A172 (cell line): Measurements from ENCODE around the gene MOB1B. TPM values are rescaled to one million over a fixed set of nuclear protein-coding genes. Genes with fewer than 3 reads are reported as not detected.
A peak's percentile ranks its signal among the peaks of the same experiment; 100 is the strongest.

Experiments used
- DNase-seq: peaks from one replicate; pipeline ENCODE4 v3.0.0-alpha.2; 2015; ENCODE audit warnings: low spot score
- total RNA-seq: library from RNA; depleted of rRNA; stranded (reverse); fragments of >200 nt; shearing (Covaris generic); gene quantifications from 2 replicates; pipeline ENCODE4 v1.2.3, GENCODE V29; 2014

MOB1B gene
- total RNA-seq, 1 experiment from 2014 or later = 7.0 TPM

DNA sequence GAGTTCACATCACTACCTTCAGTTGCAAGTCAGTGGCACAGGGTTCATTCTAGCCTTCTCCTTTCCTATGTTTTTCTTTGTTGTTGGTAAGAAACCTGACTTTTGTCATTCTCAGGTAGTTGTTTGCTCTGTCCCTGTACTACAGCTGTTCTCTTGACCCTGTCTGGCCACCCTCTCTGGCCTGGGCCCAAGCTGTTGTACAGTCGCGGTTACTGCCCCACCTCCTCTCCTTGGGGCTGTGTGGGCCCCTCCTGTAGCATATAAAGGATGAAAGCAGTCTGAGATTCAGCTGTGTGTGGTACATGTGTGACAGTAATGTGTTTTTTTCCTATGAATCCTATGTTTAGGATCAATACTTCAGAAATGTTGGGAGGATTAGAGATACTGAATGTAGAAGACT lies 12.5 kb downstream of the MOB1B start:
- no peak for DNase-seq

DNA sequence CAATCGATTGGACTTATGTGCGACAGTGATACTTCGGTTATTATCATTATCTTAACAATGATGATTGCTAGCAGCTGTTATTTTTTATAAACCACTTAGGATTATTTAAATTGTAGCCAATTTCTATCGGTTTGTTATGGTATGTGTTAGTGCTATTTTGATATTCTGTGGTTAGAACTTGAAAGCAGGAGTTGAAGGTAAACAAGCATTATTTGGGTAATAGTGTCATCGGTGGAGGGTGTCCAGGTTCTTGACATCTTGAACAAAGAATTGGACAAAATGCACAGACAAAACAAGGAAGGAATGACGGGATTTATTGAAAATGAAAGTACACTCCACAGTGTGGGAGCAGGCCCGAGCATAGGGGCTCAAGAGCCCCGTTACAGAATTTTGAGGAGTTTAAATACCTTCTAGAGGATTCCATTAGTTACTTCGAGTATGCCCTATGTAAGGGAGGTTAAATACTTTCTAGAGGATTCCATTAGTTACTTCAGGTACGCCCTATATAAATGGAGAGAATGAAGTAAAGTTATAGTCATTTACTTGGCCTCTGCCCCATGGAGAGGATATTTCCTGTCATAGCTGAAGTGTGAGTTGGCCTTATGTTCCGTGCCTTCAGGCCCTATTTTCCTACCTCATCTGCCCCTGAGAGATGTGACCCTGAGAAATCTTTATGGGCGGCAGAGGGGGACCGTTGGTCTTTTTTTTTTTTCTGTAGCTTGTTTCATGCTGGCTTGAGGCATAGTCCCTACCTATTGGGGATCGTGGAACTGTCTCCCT lies 13.1 kb downstream of the MOB1B start:
- DNase-seq = peak; percentile 36

DNA sequence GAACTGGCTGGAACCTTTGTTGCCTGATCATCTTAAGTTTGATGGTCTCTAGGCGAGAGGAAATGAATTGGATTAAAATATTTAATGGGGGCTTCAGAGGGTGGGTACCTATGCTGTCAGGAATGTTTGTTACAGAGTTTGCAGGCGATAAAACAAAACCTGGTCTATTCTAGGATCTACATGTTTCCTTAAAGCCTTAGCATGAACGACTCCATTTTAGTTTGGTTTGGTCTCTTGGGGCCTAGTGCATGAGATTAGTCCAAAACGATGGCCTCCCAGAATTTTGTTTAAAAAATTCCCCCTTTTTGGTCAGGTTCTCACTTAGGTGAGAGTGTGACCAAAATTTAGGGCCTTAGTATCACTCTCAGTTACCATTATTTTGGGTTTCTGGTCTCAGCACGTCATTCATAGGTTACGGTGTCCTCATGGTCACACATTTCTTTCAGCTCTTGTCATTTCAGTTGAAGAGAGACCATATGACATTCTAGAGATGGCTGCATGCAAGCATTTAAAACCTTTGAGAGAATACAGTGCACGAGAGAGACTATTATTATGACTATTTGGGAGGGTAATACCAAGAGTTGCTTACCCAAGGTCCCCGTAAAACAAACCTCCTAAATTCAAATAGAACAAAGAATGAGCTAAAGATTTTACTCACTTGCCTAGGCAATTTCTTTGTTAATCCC lies 13.8 kb downstream of the MOB1B start:
- DNase-seq = no peak

DNA sequence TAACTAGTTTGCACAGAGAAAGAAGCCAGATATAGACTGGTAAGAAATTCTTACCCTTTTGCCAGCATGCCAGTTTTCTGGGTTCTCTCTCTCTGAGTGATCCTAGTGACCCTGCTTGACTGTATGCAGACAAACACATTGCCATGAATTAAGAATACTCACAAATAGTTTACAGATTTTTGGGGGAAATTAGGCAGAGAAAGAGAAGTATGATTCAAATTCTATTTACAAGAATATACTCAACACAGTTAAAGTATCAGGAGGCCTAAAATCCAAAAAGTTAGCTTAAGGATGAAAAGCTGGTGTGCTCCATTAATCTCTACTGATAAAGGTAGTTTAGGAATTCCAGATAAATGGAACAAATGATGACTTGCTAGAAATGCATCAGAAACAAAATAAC lies 18.4 kb downstream of the MOB1B start:
- no peak for DNase-seq

DNA sequence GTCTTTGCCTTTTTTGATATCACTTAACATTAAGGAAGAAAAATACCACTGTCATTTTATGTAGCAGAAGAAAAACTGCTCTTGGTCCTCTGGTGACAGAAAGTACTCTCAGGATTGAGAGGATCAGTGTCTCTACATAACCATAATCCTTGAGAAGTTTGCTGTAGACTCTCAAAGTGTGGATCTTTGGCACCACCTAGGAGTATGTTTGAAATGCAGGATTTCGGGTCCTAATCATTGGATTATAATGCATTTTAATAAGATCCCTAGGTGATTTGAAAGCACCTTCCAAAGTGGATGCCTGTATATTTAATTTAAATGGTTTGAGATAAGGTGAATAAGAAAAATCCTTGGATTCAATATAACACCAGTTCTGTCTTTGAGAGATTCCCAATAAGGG lies 23.2 kb downstream of the MOB1B start:
- DNase-seq = no peak

DNA sequence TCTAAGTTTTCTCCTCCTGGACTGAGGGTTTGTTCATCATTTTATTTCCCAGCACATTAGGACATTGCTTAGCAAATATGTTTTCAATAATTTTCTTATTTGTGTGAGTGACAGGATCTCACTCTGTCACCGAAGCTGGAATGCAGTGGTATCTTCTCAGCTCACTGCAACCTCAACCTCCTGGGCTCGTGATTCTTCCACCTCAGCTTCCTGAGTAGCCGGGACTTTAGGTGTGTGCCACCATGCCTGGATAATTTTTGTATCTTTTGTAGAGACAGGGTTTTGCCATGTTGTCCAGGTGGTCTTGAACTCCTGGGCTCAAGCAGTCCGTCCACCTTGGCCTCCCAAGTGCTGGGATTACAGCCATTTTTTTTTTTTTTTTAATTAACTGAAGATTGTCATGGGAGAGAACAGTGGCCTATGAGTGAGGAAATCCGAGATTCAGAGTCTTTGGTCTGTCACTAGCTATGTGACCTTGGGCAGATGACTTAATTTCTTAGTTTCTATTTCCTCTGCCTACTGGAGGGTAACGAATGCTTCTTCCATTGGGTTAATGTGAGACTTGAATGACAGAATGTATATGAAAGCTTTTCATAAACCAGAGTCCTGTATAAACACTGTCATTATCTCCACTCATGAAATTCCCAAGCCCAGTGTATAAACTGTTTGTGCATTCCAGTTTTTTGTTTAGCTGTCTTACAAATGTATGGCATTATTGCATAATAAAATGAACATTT lies 23.9 kb downstream of the MOB1B start:
- no peak for DNase-seq

DNA sequence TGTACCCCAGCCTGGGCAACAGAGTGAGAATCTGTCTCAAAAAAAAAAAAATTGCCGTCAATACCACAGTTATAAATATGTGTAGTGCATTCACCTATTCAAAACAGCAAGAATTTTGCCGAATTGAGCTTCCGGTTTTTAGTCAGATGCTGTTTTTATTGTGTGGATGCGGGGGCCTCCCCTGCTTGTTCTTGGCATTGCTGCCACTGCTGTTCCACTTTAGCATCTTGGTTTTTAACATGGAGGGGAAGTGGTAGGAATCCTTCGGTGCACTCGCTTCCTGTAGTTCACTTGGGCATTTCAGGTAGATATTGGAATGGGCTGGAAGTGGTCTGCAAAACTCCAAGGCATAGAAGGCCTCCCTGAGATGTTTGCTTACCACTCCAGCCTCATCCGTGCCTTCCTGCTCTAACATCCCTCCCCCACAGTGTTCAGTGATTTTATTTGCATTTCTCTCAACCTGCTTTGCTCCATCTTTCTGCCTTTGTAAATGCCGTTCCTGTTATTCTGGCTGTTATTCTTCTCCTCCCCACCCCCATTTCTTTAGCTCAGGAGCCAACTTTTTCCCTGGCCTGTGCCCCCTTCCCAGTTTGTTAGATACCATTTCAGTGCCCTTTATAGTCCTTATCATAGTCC lies 25.5 kb downstream of the MOB1B start:
- DNase-seq = no peak

DNA sequence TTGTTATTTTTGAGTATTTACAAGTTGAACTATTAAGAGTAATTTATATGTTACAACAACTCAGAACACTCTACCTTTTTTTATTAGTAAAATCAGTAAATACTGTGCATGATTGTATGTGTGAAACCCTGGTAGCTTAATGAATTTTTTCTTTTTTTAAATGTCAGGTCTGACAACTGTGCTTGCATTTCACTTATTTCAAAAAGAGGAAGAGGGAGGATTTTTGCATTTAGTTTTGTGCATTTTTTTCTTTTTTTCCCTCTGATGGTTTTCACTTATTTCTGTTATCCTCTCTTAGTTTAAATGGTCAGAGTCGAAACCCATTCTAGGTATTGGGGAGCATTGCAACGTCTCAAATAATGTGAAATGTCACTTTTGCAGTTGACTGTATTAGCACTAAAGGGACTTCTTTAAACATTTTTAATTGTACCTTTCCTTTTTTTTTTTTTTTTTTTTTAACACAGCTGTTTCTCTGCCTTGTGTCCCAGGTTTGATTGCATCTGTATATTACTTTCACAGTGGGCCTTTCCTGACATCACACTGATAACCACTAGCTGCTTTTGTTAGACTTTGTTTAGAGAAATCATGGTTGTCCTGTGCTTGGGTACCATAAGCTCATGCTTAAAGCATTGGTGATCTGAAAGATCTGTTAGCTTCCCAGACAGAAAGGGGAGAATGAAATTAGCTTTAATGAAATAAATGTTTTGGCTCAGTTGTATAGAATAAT lies 28.5 kb downstream of the MOB1B start:
- DNase-seq = no peak

DNA sequence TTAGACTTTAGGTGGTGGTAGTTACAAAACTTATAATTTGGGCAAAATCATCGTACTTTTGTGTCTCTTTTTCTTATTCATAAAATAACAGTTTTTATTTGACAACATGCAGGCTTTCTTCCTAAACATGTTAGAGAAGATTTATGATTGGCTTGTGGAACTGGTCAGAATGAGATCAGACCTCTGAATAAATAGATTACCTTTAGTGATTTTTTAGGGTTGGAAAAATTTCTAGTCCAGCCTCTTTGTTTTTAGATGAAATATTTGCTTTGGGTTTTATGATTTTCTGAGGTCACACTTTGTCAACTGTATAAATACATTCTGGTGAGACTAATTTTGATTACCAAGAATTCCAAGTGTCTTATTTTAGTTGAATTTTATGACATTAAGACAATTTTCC lies 29.2 kb downstream of the MOB1B start:
- DNase-seq = no peak

DNA sequence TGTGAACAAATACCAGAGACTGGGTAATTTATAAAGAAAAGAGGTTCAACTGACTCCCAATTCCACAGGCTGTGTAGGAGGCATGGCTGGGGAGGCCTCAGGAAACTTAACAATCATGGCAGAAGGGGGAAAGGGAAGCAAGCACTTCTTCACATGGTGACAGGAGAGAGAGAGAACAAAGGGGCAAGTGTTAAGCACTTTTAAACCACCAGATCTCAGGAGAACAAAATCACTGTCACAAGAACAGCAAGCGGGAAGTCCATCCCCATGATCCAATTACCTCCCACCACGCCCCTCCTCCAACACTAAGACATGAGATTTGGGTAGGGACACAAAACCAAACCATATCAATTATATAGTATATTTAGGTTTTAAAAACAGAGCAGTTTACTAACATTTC lies 30.8 kb downstream of the MOB1B start:
- no peak for DNase-seq

DNA sequence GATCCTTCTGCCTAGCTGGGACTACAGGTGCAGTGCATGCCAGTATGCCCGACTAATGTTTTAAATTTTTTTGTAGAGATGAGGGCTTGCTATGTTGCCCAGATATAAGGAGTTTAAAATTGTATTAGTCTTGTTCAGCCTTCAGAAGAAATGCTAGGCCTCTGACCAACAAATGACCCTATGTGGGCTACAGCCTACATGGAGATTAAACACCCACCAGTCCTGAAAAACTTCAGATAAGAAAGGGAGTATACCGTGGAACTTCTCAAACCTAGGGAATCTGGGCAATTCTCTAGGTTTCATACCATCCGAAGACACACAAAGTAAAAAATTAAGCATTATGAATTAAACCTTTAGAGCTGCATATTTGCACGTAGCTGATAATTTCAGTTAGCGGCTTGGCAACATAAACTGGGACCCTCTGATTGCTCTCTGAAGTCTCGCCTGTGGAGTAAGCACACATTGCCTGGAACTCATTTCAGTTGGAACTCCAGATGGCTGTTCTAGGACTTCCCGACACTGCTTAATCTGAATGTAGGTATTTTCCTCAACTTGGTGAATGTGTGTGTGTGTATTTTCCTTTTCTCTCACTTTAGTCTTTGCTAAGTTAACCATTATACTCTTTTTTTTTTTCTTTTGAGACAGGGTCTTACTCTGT lies 33.0 kb downstream of the MOB1B start:
- DNase-seq = no peak

DNA sequence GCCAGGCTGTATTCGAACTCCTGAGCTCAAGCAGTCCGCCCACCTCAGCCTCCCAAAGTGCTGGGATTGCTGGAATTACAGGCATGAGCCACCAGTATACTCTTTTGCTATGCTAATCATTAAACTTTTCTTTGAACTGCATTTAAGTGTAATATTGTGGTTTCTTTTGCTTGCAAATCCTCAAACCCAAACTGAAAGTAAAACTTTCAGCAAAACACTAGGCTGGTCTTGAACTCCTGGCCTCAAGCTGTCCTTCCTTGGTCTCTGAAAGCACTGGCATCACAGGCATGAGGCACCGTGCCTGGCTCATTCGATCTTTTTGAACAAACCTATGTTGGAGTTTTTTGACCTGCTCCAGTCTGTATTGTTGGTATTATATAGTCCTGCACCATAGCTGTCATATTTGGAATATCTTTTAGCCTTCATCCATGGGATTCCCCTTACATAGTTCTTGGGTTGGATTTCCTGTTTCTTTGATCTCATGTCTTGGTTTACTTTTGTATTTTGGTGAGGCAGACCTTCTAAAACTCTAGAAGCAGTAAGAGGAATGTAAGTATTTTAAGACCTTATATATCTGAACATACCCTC lies 34.1 kb downstream of the MOB1B start:
- DNase-seq = no peak

DNA sequence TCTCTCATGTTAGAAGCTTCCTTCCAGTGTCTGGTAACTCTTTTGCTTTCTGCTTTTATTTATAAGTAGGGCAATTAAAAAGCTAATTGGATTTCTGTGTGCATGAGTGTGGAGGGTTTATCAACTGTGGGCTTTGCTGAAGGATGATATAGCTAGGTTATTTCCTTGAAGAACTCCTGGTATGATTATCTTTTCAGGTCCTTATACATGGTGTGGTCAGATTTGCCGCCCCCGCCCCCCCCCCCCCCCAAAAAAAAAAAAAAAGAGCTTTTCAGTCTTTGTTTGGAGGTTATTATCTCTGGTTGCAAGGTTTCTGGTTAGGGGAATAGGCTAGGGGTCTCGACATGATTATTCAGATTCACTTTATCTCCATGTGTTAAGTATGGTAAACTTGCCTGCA lies 35.9 kb downstream of the MOB1B start:
- DNase-seq = no peak

DNA sequence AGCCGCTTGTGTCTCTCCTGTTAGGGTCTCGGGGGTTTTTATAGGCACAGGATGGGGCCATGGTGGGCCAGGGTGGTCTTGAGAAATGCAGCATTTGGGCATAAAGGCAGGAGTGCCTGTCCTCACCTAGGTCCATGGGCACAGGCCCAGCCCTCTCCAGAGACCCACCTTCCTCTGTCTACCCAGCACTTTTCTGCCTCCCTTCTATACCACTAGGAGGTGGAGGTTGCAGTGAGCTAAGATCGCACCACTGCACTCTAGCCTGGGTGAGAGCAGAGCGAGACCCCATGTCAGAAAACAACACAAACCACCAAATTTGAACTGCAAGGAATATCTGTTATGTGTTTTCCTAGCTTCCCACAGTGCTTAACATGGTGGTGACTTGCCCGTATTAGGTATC lies 38.0 kb downstream of the MOB1B start:
- no peak for DNase-seq

DNA sequence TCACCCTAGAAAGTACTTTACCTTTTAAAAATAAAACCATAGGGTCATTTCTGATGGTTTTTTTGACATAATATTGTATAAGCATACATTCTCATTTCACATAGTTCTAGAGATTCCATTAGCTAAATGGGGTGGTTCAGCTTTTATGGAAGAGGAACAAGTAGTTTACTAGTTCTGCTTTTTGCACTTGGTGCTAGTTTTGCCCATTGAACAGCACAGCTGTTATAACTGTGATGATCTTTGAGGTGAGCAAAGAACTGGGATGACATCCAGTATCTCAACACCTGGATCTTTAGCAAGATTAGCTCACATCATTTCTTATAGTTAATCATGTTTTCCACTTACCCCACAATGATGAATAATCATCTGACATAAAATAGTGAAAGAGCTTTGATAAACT lies 40.9 kb downstream of the MOB1B start:
- DNase-seq = no peak

DNA sequence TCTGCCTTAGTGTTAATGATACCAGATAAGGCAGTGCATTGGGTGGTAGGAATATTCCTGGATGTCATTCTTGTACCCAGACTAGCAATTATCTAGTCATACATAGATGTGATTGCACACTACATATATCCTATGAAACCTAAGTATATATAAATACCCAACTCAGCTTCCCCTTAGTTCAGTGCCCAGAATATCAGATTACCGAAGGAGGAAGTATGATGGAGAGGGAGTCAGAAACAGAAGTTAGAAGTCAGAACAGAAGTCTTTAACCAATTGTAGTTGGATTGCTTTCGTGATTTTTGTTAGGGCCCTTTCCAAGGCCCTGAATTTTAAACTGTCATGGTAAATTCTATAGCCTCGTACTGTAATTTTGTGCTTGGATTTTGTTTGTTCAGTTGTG lies 42.9 kb downstream of the MOB1B start:
- no peak for DNase-seq

DNA sequence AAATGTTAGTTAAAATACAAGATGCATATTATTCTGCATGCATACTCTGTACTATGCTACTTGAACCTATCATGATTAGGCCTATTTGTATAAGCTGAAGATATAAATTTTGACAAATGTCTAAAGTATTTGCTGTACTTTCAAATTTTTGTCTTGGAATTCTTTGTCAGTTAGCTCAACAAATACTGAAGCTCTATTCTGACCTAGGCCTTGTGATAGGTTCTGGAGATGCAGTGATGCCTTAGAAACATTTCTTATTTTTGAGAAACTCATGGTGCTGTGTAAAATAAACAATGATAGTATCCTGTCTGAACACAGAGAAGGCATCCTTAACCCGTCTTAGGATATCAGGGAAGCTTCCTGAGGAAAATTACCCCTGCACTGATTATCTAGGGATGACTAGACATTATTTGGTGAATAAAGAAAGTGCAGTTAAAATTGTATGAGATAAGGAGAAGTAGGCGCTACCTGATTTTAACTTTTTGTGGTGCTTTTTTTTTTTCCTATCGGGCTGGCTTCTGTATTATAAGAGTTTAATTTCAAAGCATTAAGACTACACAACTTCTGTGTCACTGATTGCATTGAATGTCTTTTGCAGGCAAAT lies 43.4 kb downstream of the MOB1B start:
- DNase-seq = no peak

DNA sequence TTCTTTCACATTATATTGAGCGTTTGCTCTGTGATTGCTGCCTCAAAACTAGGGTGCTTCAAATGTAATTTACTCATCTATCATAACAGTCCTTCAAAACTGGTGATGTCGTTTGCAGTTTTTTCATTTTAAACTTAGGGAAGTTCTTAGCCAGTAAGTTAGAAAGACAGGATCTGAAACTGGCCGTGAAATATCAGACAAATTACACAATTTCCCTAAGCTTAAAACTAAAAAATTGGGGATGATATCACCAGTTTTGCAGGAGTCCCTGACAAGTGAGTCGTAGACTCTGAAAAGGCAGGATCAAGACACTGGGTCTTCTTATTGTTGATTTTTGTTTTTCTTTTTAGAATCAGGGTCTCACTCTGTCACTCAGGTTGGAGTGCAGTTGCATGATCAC lies 44.8 kb downstream of the MOB1B start:
- no peak for DNase-seq

DNA sequence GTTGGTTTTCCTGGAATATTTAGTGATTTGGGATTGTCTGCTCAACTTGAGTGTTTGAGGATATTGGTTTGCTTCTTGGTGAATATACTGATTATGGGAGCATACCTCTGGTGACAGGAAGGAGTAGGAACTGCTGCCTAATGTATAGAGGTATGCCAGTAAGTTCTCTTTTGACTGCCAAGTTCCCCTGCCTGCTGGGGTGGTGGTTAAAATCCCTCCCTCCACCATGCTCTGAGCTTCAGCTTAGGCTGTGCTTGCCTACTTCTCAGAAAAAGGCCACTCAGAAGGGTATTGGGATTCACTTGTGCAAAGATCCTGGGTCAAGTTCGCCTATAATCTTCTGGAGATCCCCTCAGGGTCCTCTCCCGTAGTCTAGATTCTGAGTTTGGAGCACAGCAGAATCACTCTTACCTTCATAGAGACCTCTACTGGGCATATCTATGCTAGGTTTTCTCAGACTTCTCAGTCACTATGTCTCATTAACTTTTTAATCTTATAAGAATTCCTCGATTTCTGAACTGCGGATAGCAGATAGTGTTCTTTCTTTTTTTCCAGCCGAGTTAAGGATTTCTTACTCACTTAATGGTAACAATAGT lies 46.6 kb downstream of the MOB1B start:
- no peak for DNase-seq

DNA sequence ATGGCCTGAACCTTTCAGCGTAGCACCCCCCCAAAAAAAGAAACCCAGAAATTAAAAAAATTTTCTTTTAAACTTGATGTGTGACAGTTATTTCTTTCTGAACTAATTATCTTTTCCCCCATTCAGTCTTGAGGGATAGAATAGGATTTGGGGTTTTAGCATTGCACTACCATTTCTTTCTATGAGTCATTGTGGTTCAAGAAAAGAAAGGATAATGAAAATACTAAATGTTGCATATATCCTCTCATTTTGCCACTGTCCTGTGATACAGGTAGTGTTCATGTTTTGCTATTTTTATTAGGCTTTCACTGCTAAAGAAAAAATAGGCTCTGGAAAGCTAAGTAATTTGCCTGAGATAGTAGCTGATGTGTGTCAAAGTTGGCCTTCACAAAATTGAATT lies 51.9 kb downstream of the MOB1B start:
- DNase-seq = no peak
